GM12801 (cell line): Measurements from ENCODE around the gene SYT14.

Source experiments
- TF ChIP-seq, protein P1 (sequence below): IDR thresholded peaks from one replicate; pipeline ENCODE4 v1.5.1; 2011; ENCODE audit warnings: control low read depth; ENCODE audit not compliant: insufficient read length; ENCODE audit errors: extremely low read depth

Gene SYT14

DNA sequence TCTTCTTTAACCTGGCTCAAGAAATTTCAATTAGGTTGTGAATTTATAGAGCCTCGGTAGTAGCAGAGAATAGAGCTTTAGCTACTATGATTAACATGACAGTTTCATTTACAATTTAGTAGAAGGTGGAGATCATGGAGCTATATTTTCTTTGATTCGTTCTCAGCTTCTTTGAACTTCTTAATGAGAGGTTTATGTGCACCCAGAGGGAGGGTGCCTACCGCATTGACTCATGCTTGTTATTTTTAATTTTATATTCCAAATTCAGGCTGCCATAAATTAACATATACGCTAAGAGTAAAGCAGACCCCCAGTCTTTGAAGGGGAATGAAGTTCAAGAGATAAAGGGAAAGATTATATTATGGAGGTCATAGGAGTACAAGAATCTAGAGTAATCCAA is 24.4 kb downstream of the SYT14 start:
- TF ChIP-seq, protein P1, sequence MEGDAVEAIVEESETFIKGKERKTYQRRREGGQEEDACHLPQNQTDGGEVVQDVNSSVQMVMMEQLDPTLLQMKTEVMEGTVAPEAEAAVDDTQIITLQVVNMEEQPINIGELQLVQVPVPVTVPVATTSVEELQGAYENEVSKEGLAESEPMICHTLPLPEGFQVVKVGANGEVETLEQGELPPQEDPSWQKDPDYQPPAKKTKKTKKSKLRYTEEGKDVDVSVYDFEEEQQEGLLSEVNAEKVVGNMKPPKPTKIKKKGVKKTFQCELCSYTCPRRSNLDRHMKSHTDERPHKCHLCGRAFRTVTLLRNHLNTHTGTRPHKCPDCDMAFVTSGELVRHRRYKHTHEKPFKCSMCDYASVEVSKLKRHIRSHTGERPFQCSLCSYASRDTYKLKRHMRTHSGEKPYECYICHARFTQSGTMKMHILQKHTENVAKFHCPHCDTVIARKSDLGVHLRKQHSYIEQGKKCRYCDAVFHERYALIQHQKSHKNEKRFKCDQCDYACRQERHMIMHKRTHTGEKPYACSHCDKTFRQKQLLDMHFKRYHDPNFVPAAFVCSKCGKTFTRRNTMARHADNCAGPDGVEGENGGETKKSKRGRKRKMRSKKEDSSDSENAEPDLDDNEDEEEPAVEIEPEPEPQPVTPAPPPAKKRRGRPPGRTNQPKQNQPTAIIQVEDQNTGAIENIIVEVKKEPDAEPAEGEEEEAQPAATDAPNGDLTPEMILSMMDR, result no peak

DNA sequence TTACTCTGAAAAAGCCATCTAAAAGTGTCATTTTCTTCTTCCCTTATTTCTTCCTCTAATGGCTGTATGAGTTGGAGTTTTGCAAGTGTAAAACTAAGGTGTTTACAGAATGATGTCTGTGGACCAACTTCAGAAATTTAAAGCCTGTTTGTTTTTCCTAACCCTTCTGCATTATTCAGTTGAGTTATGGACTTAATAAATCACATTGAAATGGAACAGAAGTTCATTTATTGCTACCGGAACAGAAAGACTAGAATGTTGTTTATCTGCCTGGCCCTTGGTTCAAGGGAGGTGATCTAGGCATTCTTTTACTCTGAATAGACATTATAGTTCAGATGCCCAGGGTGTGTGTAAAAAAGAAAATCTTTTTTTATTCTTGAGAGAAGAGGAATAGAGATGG is 24.8 kb downstream of the SYT14 start:
- TF ChIP-seq, protein P1, result no peak

DNA sequence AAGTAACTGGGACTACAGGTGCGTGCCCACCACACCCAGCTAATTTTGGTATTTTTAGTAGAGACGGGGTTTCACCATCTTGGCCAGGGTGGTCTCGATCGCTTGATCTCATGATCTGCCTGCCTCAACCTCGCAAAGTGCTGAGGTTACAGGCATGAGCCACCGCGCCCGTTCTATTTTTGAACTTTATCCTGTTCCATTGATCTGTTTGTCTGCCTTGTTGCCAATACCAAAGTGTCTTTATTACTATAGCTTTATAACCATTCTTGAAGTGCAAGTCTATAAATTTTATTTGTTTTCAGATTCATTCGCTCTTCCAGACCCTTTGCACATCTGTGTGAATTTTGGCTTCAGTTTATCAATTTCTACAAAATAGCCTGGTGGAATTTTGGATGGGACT is 28.0 kb downstream of the SYT14 start:
- TF ChIP-seq, protein P1, result no peak

DNA sequence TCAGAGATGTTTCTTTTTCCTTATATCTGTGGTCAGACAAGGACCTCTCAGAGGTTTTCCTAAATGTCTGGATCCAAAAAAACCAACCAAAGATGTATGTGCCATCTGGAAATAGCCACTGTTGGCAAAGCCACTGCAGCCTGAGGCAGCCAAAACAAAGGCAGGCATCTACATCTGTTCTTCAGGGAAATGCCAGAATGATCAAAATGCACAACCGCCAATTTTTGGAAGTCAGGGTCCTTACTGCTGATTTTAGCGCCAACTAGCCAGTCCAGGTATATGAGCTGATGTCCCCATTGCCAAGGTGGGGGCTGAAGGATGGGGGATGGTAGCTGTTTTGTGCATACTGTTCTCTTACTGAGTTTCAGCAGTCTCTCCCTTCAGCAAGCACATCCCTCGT is 45.9 kb downstream of the SYT14 start:
- TF ChIP-seq, protein P1, result no peak

DNA sequence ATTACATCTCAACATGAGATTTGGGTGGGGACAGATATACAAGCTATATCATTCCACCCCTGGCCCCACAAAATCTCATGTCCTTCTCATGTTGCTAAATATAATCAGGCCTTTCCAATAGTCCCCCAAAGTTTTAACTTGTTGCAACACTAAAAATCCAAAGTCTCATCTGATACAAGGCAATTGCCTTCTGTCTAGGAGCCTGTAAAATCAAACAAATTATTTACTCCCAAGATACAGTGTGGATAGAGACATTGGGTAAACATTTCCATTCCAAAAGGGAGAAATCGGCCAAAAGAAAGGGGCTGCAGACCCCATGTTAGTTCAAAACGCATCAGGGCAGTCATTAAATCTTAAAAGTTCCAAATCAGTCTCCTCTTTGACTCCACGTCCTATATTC is 47.0 kb downstream of the SYT14 start:
- TF ChIP-seq, protein P1, result no peak

DNA sequence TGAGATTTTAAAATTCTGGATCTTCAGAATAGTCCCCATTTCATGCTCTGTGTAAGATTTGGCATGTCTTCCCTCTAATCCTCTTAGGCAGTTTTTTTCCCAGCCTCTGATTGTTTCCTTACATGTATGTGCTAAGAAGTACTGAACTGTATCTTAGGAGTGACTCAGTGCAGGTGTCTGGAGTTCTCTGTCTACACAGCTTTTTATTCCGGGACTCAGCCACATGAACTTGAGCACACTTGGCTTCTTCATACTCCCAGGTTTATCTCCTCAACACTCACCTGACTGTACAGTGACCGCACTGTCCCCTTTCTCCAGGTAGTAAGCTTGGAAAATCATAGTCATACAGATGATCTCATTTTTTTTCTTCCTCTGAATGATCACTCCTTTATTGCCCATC is 50.7 kb downstream of the SYT14 start:
- TF ChIP-seq, protein P1, result no peak

DNA sequence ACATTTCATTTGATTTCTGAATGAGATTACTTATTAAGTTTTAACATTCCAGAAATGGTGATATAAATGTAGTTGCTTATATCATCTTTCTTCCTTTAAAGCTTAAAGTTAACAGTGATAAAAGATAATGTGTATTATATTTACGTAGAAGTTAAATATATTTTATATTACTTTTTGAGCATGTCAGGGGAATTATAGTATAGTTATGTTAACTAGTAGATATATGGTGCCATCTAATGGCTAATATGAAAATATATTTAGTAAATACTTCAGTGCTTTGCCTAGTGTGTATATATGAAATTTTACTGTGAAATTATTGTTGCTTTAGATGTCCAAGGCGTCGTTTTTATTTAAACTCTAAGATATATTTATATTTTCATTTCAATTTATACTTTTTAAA is 51.5 kb downstream of the SYT14 start:
- TF ChIP-seq, protein P1, result no peak
